Upper lobe of left lung (tissue), 6 donors: ENCODE results near the gene PTRH1. TPM values are rescaled to one million over a fixed set of nuclear protein-coding genes. Genes with fewer than 3 reads are reported as not detected.

Source experiments
- ATAC-seq, 2 donors: fragments of 200-7000 bp; cut with Tn5 transposase; one replicate each; pipeline ENCODE4 v1.9.1; 2022; ENCODE audit warnings: mild to moderate bottlenecking in 2 of 2, moderate library complexity in 2 of 2; ENCODE audit not compliant: low FRiP score in 2 of 2
- DNase-seq, 2 donors: peaks; one replicate each; pipeline ENCODE4 v3.0.0-alpha.2; 2019 to 2020
- H3K27ac ChIP-seq, 4 donors: fragments of 200-600 bp; sonication (generic); one replicate each; pipeline ENCODE4 v1.5.1; 2016 to 2019
- H3K27me3 ChIP-seq, 4 donors: fragments of 200-600 bp; sonication (generic); one replicate each; pipeline ENCODE4 v1.5.1; 2017 to 2019
- H3K36me3 ChIP-seq, 4 donors: fragments of 200-600 bp; sonication (generic); one replicate each; pipeline ENCODE4 v1.5.1; 2016 to 2019
- H3K4me1 ChIP-seq, 4 donors: fragments of 200-600 bp; sonication (generic); one replicate each; pipeline ENCODE4 v1.5.1; 2018 to 2019
- H3K4me3 ChIP-seq, 4 donors: fragments of 200-600 bp; sonication (generic); one replicate each; pipeline ENCODE4 v1.5.1; 2017 to 2019; ENCODE audit warnings: mild to moderate bottlenecking in 2 of 4, moderate library complexity in 1 of 4
- H3K9me3 ChIP-seq, 4 donors: fragments of 200-600 bp; sonication (generic); one replicate each; pipeline ENCODE4 v1.5.1; 2018 to 2019
- EP300 ChIP-seq, 4 donors: sonication (generic); formaldehyde crosslinking; IDR thresholded peaks; one replicate each; pipeline ENCODE4 v1.5.1; 2017; ENCODE audit warnings: antibody characterized with exemption in 4 of 4, control low read depth in 2 of 4
- POLR2A ChIP-seq, 4 donors: fragments of 450-650 bp; IDR thresholded peaks; one replicate each; pipeline ENCODE4 v1.5.1; 2016 to 2017; ENCODE audit warnings: antibody characterized with exemption in 4 of 4, mild to moderate bottlenecking in 2 of 4
- POLR2AphosphoS5 ChIP-seq, 2 donors: sonication (generic); formaldehyde crosslinking; IDR thresholded peaks; one replicate each; pipeline ENCODE4 v1.5.1; 2017; ENCODE audit warnings: antibody characterized with exemption in 2 of 2
- WGBS, 2 donors: methylation state at CpG; one replicate each; pipeline ENCODE4 v1.1.5; 2017 to 2018; 5-methylcytosine and 5-hydroxymethylcytosine counted together
- total RNA-seq, 6 donors: library from RNA; depleted of rRNA in 4 of 6; stranded (reverse); fragments of >200 nt in 4 of 6; gene quantifications; one replicate each; pipeline versions ENCODE4 v1.1.0 to v1.2.1, GENCODE V29; 2016 to 2021
- TF ChIP-seq, protein P1 (sequence below), 6 experiments: fragments of 450-650 bp in 4 of 6; fragments of 200-600 bp in 2 of 6; sonication (generic) in 2 of 6; IDR thresholded peaks; one replicate each; pipeline ENCODE4 v1.5.1; 2016 to 2019; ENCODE audit warnings: antibody characterized with exemption in 6 of 6
- donor health status: DM: no; HTN: no; CAD: no; lungs with moderate emphysema.
- donor health status: DM: no; HTN: yes; CAD: no; lungs with severe emphysema.

PTRH1 gene
- total RNA-seq, 6 donors from 2014 or later = 7.4 to 33.5 (median 18.7) TPM

DNA sequence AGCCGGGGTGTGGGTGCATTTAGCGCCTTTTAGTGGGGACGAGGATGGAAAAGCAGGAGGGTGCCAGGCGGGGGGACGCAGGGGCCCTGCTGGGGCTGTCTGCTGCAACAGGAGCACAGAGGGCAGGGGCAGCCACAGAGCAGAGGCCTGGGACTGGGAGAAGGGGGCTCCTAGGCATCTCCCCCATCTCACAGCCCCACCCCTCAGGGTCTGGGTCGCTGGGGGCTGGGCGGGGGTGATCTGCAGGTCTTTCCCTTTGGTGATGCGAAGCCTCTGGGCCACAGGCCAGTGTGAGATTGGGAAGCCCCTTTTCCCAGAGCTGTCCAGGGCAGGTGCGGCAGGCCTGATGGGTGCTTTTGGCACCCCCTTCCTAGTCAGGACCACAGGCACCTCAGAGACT, 14.8 kb upstream of the PTRH1 start:
- no peak for DNase-seq
- Histone ChIP-seq H3K9me3 (no peaks in the 10 kb centered on the region), H3K27me3 (no peaks in the 10 kb centered on the region), H3K4me3 (no peak overlapping the region), H3K27ac (no peak overlapping the region), H3K36me3 (peaks cover 0 to 22% (median 21%) of the 10 kb centered on the region in 4 donors), H3K4me1 (peaks cover 7 to 13% (median 8%) of the 10 kb centered on the region in 4 donors)
- no peak for ATAC-seq
- WGBS, 2 donors = 90 to 94% methylated on average over 5 to 9 of the region's 9 CpGs
- TF ChIP-seq EP300 (IDR thresholded peaks at IDR 0.05) = no peak
- no peak for TF ChIP-seq POLR2A (IDR thresholded peaks at IDR 0.05)
- TF ChIP-seq POLR2AphosphoS5 (IDR thresholded peaks at IDR 0.05) = no peak
- TF ChIP-seq, protein P1, sequence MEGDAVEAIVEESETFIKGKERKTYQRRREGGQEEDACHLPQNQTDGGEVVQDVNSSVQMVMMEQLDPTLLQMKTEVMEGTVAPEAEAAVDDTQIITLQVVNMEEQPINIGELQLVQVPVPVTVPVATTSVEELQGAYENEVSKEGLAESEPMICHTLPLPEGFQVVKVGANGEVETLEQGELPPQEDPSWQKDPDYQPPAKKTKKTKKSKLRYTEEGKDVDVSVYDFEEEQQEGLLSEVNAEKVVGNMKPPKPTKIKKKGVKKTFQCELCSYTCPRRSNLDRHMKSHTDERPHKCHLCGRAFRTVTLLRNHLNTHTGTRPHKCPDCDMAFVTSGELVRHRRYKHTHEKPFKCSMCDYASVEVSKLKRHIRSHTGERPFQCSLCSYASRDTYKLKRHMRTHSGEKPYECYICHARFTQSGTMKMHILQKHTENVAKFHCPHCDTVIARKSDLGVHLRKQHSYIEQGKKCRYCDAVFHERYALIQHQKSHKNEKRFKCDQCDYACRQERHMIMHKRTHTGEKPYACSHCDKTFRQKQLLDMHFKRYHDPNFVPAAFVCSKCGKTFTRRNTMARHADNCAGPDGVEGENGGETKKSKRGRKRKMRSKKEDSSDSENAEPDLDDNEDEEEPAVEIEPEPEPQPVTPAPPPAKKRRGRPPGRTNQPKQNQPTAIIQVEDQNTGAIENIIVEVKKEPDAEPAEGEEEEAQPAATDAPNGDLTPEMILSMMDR (IDR thresholded peaks at IDR 0.05) = no peak

DNA sequence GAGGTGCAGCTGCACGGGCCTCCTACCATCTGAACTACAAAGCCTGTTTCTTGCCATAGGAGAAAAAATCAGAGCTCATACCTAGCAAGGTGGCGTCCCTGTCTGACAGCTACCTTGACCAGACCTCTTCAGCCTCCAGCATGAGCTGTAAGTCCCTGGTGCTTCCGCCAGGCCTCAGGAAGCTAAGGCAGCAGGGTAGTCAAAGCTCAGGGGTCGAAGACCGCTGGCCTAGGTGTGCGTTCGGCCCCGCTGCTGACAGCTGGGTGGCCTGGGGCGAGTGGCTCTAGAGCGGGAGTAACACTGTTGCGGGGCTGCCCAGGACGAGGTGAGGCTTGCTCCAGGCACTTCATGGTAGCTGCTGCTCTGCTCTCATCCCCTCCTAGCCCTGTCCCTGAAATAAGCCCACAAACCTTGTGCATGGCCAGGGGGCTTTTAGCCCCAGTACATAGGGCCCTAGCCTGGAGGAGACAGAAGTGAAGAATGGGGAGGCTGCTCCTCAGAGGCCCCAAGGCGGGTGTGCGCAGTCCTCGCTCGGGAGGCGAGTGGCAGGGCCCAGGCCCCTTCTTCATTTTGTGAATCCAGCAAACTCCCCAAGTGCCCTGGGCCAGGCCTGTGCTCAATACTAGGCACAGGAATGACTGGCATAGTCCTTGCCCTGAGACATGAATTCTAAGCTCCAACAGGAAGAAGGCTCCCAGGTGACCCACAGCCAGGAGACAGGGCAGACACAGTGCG, 14.2 kb upstream of the PTRH1 start:
- 87 to 89% methylated on average over 4 to 18 of the region's 18 CpGs for WGBS, 2 donors
- no peak for ATAC-seq
- peaks cover 0 to 22% (median 21%) of the 10 kb centered on the region in 4 donors for H3K36me3 ChIP-seq
- TF ChIP-seq POLR2AphosphoS5 (IDR thresholded peaks at IDR 0.05) = no peak
- no peak for TF ChIP-seq EP300 (IDR thresholded peaks at IDR 0.05)
- no peak for TF ChIP-seq POLR2A (IDR thresholded peaks at IDR 0.05)
- TF ChIP-seq, protein P1 (IDR thresholded peaks at IDR 0.05) = no peak
- H3K9me3 ChIP-seq = no peaks in the 10 kb centered on the region
- DNase-seq = no peak
- H3K4me1 ChIP-seq = peaks cover 8 to 16% (median 11%) of the 10 kb centered on the region in 4 donors
- H3K4me3 ChIP-seq = no peak overlapping the region
- H3K27me3 ChIP-seq = no peaks in the 10 kb centered on the region
- H3K27ac ChIP-seq = no peak overlapping the region

DNA sequence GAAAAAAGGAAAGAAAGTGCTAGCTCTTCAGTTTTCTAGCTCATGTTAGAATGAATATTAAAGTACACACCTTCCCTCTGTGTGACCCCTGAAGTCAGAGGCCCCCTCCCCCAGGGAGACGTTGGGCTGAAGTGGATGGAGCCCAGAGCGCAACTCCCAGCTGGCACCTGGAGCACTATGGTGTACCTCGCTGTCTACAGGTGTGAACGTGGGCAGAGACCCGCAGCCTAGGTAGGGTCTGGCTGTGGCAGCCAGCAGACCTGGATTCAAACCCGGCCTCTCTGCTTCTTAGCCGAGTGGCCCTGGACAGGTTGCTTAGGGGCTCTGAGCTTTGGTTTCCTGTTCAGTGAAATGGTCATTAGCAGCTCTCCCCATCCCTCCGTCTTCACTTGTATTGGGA, 13.3 kb upstream of the PTRH1 start:
- WGBS, 2 donors = 84 to 89% methylated on average over 8 of the region's 8 CpGs

DNA sequence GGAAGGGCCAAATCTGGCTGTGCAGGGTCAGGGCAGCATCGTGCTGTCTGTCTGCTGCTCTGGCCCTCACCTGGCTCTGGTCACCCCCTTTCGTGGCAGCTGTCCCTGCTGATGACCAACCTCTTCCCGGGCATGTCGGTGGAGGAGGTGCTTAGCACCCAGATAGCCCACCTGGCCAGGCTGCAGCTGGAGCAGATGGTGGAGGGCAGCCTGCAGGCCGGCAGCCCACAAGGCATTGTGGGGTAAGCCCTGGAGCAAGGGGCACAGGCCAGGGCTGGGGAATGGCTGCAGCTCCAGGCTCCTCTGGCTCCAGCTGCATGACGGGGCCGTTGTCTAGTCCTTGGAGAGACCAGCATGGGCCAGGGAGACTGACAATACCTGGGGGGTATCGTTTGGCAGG, 11.4 kb upstream of the PTRH1 start:
- Histone ChIP-seq H3K9me3 (no peaks in the 10 kb centered on the region), H3K4me3 (no peak overlapping the region), H3K27ac (no peak overlapping the region), H3K36me3 (peaks cover 0 to 12% (median 6%) of the 10 kb centered on the region in 4 donors), H3K27me3 (no peaks in the 10 kb centered on the region), H3K4me1 (peaks cover 7 to 21% (median 15%) of the 10 kb centered on the region in 4 donors)
- ATAC-seq = no peak
- 78 to 83% methylated on average over 5 to 8 of the region's 8 CpGs for WGBS, 2 donors
- no peak for DNase-seq
- no peak for TF ChIP-seq POLR2A (IDR thresholded peaks at IDR 0.05)
- TF ChIP-seq, protein P1 (IDR thresholded peaks at IDR 0.05) = no peak
- no peak for TF ChIP-seq EP300 (IDR thresholded peaks at IDR 0.05)
- TF ChIP-seq POLR2AphosphoS5 (IDR thresholded peaks at IDR 0.05) = no peak

More for the DNA sequence above, 13.3 kb upstream of the PTRH1 start:
- TF ChIP-seq, protein P1 (IDR thresholded peaks at IDR 0.05) = no peak
- TF ChIP-seq POLR2AphosphoS5 (IDR thresholded peaks at IDR 0.05) = no peak
- no peak for TF ChIP-seq EP300 (IDR thresholded peaks at IDR 0.05)
- no peak for TF ChIP-seq POLR2A (IDR thresholded peaks at IDR 0.05)
- H3K36me3 ChIP-seq = peaks cover 0 to 22% (median 21%) of the 10 kb centered on the region in 4 donors
- H3K27ac ChIP-seq = no peak overlapping the region
- DNase-seq = no peak
- H3K9me3 ChIP-seq = no peaks in the 10 kb centered on the region
- no peak for ATAC-seq
- H3K4me3 ChIP-seq = no peak overlapping the region
- no peaks in the 10 kb centered on the region for H3K27me3 ChIP-seq
- H3K4me1 ChIP-seq = peaks cover 7 to 16% (median 12%) of the 10 kb centered on the region in 4 donors
